Fibroblast of skin of abdomen (primary cell): ENCODE results near the gene PDS5B. TPM values are rescaled to one million over a fixed set of nuclear protein-coding genes. Genes with fewer than 3 reads are reported as not detected.
"Not testable (repeated sequence)": the region's sequence is repeated elsewhere in the genome, so short reads cannot be mapped to it uniquely, and the experiment has no call there.

Experiments
- DNase-seq: peaks from one replicate; pipeline ENCODE4 v3.0.0-alpha.2; 2013
- polyA plus RNA-seq, 2 experiments: library from polyadenylated mRNA; unstranded; fragments of 120-200 nt; gene quantifications; one replicate each; pipeline ENCODE4 v1.2.1, GENCODE V29; 2013; ENCODE audit not compliant: insufficient read length in 2 of 2

The PDS5B gene, protein sequence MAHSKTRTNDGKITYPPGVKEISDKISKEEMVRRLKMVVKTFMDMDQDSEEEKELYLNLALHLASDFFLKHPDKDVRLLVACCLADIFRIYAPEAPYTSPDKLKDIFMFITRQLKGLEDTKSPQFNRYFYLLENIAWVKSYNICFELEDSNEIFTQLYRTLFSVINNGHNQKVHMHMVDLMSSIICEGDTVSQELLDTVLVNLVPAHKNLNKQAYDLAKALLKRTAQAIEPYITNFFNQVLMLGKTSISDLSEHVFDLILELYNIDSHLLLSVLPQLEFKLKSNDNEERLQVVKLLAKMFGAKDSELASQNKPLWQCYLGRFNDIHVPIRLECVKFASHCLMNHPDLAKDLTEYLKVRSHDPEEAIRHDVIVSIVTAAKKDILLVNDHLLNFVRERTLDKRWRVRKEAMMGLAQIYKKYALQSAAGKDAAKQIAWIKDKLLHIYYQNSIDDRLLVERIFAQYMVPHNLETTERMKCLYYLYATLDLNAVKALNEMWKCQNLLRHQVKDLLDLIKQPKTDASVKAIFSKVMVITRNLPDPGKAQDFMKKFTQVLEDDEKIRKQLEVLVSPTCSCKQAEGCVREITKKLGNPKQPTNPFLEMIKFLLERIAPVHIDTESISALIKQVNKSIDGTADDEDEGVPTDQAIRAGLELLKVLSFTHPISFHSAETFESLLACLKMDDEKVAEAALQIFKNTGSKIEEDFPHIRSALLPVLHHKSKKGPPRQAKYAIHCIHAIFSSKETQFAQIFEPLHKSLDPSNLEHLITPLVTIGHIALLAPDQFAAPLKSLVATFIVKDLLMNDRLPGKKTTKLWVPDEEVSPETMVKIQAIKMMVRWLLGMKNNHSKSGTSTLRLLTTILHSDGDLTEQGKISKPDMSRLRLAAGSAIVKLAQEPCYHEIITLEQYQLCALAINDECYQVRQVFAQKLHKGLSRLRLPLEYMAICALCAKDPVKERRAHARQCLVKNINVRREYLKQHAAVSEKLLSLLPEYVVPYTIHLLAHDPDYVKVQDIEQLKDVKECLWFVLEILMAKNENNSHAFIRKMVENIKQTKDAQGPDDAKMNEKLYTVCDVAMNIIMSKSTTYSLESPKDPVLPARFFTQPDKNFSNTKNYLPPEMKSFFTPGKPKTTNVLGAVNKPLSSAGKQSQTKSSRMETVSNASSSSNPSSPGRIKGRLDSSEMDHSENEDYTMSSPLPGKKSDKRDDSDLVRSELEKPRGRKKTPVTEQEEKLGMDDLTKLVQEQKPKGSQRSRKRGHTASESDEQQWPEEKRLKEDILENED (N-terminal part only)
- 19.8 TPM for polyA plus RNA-seq (2013, experiment 1 of 2; ENCODE audit: insufficient read length)
- polyA plus RNA-seq (2013, experiment 2 of 2; ENCODE audit: insufficient read length) = 18.8 TPM

DNA sequence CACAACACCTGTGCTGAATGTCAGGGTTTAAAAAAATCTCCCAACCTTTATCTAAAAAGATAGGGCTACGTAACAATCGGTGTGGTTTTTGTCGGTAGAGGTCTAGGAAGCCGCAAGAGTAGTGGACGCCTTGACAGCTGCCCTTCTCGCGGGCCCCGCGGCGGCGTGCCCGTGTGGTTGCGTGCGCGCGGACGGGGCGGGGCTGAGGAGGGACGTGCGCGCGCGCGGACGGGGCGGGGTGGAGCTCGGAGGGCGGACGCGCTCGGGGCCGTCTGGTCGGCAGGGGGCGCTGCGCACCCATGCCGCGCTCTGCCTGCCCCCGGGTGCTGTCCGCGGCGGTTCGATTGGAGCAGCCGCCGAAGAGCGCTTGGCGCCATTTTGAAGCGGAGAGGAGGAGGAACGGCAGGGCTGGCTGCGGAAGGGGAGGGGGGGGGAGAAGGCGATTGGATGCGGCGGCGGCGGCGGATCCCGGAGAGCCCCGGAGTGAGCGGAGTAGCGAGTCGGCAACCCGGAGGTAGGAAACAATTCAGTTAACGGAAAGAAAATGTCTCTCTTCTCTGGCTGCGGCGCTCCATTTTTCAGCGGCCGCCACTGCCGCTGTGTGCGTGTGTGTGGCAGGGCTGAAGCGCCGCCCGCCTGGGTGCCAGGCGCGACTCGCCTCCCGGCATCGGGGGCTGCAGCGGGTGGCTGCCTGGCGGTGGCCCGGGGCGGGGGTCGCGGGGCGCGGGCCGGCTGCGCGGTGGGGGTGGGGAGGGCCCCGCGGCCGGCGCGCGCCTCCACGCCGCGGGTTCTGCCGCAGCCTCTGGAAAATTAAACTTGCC is at the start of gene PDS5B:
Gene PDS5B, plus strand, starts transcription at position 373 of the 821 bp plus-strand sequence. CDS start 62,321 bp downstream, outside the sequence.
- DNase-seq = peak; percentile 97

DNA sequence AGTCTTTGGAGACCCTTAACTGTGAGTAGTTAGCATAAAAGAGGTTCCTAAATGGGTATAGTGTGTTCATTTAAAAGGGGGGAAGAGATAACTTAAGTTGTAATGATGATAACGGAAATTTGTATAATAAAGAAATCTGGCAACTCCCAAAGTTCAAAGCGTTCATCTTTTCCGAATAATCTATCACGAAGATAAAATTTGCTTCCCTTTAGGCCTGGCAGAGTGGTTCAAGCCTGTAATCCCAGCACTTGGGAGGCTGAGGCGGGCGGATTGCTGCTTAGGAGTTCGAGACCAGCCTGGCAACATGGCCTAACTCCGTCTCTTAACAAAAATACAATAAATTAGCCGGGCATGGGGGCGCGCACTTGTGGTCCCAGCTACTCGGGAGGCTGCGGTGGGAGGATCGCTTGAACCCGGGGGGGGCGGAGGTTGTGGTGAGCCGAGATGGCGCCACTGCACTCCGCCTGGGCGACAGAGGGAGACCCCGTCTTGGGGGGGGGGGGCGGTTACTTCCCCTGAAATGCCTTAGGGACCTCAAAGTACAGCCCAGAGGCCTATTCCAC is 48.6 kb upstream of the PDS5B start:
- DNase-seq = peak; percentile 7

DNA sequence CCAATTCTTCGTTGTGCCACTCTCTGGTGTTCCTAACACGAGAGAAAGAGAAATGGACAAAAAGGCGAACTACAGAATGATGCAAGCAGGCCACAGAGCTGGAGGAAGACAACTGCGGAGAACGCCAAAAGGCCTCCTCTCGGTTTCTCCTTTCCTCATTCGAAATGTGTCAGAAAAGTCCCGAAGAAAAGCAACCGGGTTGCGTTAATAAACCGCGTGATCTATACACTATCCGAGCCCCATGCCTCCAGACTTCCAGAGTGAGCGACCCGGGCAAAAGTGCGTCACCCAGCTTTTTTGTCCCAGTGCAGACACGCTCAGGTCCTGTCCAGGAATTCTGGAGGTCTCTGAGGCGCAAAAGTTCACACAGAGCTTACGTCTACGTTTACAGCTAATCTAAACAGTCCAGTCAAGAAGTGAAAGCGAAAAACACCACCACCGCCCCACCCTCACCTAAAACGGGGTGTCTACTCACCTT is 48.1 kb upstream of the PDS5B start:
- peak; percentile 26 for DNase-seq

GRCh38 chr13:32538621-32539246 is 47.5 kb upstream of the PDS5B start, which contains the start of gene N4BP2L2:
N4BP2L2 (minus strand) TSS chr13:32538795; CDS start chr13:32537027, 1,768 bp downstream.
- peak; percentile 99 for DNase-seq

DNA sequence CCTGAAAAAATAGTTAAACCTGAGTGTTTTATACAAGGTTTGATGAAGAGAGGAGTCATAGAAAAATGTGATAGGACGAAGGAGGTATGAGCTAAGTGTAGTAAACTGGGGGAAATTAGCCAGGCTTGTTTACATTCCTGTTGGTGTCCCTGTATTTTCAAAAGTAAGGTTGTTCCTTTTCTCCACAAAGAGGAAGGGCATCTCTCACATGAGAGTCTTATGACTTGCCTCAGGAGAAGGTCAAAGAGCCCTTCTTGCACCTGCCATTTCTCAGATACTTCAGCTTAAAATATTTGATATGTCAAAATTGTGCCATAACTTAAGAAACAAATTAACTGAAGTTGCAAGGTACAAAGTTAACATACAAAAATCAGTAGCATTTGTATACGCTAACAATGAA is 44.0 kb upstream of the PDS5B start:
- no peak for DNase-seq

GRCh38 chr13:32545083-32545482 is 41.2 kb upstream of the PDS5B start:
- DNase-seq = no peak

DNA sequence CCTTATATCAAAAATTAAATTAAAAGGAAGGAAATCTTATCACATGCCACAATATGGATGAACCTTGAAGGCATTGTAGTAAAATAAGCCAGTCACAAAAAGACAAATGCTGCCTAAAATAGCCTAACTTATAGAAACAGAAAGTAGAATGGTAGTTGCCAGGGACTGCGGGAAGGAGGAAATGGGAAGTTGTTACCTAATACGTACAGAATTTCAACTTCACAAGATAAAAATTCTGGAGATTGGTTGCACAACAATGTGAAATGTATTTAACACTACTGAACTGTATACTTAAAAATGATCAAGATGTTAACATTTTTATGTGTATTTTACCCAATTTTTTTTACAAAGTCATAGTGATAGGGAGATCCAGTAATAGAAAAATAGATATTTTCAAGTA is 37.4 kb upstream of the PDS5B start:
- peak; percentile 5 for DNase-seq

- no peak for DNase-seq
Observed at GRCh38 chr13:32549788-32550187, 36.5 kb upstream of the PDS5B start.

- DNase-seq = no peak
Observed at GRCh38 chr13:32553720-32554119, 32.5 kb upstream of the PDS5B start.

GRCh38 chr13:32555613-32556012 is 30.6 kb upstream of the PDS5B start:
- no peak for DNase-seq

DNA sequence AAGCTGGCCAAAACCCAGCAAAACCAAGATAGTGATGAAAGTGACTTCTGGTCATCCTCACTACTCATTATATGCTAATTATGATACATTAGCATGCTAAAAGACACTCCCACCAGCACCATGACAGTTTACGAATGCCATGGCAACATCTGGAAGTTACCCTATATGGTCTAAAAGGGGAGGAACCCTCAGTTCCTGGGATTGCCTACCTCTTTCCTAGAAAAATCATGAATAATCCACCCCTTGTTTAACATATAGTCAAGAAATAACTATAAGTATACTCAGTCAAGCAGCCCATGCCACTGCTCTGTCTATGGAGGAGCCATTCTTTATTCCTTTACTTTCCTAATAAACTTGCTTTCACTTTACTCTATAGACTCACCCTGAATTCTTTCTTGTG is 25.4 kb upstream of the PDS5B start:
- DNase-seq = not testable (repeated sequence)

- DNase-seq = not testable (repeated sequence)
Observed at GRCh38 chr13:32575687-32576086, 10.6 kb upstream of the PDS5B start.

DNA sequence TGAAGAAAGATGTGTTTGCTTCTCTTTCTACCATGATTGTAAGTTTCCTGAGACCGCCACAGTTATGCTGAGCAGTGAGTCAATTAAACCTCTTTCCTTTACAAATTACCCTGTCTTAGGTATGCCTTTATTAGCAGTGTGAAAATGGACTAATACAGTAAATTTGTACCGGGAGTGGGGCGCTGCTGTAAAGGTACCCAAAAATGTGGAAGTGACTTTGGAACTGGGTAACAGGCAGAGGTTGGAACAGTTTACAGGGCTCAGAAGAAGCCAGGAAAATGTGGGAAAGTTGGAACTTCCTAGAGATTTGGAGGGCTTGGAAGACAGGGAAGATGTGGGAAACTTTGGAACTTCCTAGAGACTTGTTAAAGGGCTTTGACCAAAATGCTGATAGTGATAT is 9.2 kb upstream of the PDS5B start:
- DNase-seq = no peak

GRCh38 chr13:32581177-32581786 is 5.0 kb upstream of the PDS5B start:
- DNase-seq = peak; percentile 28

GRCh38 chr13:32582281-32582680 is 4.0 kb upstream of the PDS5B start:
- no peak for DNase-seq

- DNase-seq = no peak
Observed at GRCh38 chr13:32582991-32583390, 3.3 kb upstream of the PDS5B start.

DNA sequence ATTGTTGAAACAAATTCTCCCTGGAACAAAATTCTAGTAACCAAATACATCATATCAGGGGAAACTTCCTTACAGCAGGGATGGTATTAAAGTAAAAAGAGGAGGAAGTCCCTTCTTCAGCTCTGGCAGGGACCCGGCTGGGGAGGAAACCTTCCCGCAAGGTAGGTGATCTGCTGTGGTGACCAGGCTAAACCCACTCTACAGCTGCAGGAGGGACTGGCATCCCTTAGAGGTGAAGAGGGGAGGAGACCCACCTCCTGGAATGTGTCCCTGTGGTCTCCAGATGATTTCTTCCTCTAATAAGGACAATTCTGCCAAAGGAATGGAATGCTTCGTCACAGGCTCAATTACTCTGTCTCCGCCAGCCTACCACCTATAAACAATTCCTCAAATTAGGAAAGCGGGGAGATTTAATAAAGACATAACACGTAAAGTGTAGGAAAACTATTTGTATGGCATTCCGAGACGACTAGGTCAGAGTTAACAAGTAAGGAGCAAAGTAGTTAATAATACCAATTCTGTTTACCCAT is 637 bp upstream of the PDS5B start:
- peak; percentile 46 for DNase-seq

GRCh38 chr13:32587011-32587810 is 959 bp downstream of the PDS5B start:
- peak; percentile 57 for DNase-seq

DNA sequence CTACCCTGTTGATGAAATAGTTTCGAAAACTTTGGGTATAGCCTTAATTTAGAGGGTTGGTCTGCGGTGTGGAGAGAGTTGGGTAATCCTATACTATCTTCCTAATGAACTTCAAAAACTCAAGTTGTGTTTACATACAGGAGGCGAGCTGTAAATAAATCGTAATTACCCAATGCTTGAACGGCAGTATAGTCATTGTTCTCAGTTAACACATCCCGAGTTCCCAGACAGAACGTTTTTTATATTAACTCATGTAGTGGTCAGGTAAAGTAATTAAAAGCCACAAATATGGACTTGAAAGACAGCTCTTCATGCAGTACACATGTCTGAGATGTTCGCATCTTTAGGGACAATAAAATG is 1.5 kb downstream of the PDS5B start:
- peak; percentile 13 for DNase-seq
